HG02588 (cell line): ENCODE data around the gene GFER.

Source experiments
- ATAC-seq: cut with Tn5 transposase; IDR thresholded peaks from one replicate; pipeline ENCODE4 v1.9.1; 2021; ENCODE audit warnings: mild to moderate bottlenecking, moderate library complexity; ENCODE audit not compliant: unreplicated experiment

GFER gene

GRCh38 chr16:1974157-1975070 lies 9.6 kb upstream of the GFER start:
- ATAC-seq: no peak

DNA sequence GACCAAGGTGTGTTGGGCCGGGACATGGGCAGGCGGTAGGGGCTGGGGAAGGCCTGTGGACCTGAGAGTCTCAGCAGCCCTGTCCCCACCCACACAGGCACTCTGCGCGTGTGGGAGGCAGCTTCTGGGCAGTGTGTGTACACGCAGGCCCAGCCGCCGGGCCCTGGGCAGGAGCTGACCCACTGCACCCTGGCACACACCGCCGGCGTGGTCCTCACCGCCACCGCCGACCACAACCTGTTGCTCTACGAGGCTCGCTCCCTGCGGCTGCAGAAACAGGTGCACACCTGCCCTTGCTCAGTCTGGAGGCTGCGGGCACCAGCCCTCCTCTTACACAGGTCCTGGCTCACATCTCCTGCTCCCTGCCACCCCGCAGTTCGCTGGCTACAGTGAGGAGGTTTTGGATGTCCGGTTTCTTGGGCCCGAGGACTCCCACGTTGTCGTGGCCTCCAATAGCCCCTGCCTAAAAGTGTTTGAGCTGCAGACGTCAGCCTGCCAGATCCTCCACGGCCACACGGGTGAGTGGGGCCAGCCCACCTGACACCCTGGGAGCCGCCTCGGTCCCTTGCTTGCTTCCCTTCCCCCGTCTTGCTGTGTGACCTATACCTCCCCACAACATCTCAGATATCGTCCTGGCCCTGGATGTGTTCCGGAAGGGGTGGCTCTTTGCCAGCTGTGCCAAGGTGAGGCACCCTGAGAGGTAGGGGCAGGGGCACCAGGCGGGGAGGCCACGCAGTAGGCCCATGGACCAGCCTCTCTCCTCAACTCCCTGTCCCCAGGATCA lies 8.4 kb upstream of the GFER start:
- ATAC-seq: no peak

GRCh38 chr16:1976216-1976520 lies 7.8 kb upstream of the GFER start:
- no peak for ATAC-seq

- ATAC-seq: no peak
Observed at GRCh38 chr16:1976951-1977874, 6.8 kb upstream of the GFER start.

GRCh38 chr16:1977875-1978268 lies 6.1 kb upstream of the GFER start:
- ATAC-seq: no peak

DNA sequence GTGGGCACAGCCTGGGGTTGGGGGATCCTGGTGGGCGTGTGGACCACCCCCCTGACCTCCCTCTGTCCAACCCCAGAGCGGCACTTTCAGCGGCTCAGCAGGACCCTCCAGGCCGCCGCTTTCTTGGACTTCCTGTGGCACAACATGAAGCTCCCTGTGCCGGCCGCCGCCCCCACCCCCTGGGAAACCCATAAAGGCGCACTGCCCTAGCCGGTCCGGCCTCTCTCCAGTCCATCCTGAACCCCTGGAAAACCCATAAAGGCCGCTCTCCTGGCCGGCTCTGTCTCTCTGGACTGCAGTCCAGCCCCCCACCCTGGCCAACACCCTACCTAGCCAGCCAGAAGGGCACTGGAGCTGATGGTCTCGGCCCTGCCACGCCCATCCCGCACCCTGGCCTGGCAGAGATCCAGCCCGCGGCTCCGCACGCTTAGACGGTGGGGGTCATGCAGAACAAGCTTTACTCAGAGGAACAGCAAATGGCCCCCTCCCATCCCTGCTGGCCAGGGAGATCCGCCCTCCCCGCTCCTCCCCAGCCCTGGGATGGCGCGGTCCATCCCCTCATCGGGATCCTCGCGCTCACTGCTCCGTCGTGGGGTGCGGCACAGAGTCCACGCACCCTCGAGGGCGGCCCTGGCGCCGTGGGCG lies 5.4 kb upstream of the GFER start:
- ATAC-seq: no peak

DNA sequence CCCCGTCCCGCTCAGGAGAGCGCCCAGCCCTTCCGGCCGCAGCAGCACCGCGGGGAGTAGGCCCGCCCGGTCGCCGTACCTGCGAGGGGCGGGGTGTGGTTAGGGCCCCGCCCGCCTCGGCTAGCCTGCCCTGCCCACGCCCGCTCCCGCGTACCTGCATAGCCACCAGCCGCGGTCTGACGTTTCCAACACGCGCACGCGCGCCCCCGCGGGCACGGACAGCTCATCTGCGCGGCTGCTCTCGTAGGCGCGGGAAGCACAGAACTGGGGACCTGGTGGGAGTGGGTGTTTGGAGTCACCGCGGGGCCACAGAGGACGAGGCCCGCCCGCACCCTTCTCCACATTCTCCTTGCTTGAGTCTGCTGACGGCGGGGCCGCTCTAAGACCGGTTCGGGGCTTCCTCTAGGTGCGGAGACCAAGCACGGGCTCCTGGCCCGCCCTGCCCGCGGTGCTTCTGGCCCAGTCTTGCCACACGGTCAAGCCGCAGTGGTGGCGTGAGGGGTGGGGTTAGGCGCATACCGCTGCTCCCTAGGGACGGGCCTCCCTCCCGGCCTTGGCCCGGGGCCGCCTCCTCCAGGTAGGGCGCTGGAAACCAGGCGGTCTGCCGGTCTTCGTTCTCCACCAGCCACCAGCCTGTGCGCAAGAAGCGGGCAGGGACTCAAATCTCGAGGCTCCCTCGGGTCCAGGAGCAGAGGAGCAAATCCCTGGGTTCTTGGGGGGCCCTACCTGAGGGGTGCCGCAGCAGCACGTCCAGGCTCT lies 4.5 kb upstream of the GFER start:
- ATAC-seq: no peak

DNA sequence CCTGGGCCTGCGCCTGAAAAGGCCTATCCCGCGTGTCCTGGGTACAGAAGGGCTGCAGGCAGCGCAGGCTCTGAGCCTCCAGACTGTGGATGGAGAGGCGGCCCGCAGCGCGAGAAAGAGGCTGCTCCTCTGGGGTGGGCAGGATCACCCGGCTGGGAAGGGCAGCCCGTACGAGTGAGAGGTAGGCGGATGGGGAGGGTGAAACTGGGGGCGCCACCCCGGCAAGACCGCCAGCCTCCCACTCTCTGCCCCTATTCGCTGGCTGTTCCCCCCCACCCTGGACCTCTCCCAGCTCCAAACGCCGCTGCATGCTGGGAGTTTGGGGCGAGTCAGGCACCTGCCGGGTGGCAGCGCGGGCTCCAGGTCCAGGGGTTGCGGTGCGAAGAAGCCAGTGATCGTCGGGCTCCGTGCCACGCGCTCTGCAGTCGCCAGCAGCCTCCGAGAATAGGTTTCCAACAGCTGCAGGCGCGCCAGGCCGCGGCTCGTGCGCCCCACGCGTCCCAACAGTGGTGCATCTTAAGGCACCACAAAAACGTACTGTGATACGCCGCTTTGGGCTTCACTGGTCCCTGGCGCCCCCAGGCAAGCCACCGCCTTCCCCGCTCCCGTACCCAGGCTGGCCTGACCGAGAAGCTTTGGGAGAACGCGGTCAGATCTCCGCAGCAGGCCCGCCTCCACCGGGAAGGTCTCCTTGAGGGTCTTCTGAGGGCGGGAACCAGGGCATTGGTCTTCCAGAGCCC lies 3.8 kb upstream of the GFER start:
- ATAC-seq: no peak

DNA sequence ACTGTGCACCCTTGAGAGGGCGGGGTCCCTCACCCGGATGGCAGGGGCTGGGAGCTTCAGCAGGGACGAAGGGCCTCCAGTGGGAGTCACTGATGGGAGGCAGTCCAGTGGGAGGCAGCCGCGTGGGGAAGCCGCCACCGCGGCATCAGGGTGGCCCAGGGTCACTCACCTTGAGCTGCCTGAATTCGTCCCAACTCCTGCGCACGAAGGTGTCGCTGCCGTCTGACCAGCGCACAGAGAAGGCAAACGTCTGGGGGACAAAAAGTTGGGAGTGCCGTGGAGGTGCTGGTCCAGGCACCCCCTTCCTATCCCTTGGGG lies 3.3 kb upstream of the GFER start:
- no peak for ATAC-seq

DNA sequence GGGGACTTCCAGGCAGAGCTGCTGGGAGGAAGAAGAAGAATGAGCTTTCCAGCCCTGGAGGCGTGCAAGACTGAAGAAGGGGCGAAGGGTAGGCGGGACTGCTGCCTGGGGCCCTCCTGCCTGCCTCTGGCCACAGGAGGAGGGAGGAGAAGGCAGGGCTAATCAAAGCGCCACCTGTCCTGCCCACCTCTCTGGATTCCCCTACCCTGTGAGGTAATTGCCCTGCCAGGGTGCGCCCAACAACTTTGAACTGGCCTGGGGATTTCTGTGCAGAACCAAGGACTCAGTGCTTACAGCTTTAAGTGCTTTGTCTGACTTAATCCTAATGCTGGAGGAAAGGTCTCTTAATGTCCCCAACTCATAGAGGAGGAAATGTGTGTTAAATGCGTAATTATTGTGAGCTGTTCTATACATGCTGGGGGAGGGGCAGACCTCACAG lies 2.6 kb upstream of the GFER start, which contains the start of gene NOXO1:
TSS of gene NOXO1 (minus strand) at position 72 of the 439 bp plus-strand sequence. CDS start 290 bp downstream, outside the sequence.
- no peak for ATAC-seq

DNA sequence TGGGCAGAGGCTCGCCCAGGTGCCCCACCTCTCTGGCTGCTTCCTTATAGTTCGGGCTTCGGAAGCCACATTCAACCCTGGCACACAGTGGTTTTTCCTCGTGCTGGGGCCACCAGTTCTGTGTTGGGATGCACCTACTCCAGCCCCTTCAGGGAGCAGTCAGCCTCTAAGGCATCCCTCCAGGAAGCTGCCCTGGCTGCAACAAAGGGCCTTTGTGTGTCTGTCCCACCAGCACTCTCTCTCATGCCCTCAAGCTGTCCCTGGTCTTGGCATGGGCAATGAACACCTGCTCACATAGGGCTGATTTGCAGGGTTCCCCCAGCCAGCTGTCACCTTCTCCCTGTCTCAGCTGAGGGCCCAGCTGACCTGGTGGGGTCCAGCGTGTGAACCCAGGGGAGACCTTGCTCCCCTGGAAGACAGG lies 2.0 kb upstream of the GFER start:
- no peak for ATAC-seq

DNA sequence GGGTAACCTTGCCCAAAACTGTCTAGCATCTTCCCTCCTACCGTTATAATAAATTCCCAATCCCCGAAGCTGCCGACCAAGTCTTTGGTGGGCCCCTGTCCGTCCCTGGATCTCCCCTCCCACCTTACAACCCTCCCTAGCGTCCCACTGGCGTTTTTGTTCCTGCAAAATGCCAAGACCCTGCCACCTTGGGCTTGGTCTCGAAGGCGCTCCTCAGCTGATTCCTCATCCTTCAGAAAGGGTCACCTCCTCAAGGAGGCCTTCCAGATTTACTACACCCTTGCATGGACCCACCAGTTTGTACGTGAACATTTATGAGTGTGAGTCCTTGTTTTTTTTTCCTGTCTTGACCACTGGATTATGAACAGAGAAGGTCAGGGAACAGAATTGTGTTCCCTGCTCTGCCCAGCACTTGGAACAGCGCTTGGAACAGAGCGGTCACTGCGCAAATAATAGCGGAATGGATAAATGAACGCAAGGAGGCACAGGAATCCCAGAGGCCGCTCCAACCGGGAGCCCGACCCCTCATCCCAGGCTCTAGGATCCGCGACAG lies 926 bp upstream of the GFER start:
- no peak for ATAC-seq

DNA sequence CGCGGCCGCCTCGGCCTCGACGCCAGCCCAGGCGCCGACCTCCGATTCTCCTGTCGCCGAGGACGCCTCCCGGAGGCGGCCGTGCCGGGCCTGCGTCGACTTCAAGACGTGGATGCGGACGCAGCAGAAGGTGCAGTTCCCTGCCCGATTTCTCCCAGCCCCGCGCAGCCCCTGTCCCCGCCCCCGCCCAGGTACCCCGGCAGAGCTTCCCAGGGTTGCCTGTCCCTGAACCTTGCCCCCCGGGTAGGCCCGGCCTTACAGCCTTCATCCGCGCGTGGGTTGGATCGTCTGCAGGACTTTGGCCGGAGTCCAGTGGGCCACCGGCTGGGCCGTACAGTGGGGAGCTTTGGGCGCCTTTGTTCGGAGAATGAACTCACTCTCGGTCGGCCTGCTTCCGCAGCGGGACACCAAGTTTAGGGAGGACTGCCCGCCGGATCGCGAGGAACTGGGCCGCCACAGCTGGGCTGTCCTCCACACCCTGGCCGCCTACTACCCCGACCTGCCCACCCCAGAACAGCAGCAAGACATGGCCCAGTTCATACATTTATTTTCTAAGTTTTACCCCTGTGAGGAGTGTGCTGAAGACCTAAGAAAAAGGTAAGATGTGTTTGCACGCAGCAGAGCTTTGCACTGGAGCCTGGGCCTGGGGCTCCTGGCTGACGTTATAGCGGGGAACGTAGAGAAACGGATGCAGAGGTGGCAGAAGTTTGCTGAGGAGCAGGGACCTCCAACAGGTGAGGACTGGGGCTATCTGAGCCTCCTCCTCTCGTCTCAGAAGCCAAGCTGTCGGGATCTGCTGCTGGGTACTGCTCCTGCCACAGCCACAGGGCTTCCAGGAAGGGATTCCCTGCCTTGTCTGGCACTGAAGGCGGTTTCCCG lies 593 bp downstream of the GFER start:
- ATAC-seq: no peak

DNA sequence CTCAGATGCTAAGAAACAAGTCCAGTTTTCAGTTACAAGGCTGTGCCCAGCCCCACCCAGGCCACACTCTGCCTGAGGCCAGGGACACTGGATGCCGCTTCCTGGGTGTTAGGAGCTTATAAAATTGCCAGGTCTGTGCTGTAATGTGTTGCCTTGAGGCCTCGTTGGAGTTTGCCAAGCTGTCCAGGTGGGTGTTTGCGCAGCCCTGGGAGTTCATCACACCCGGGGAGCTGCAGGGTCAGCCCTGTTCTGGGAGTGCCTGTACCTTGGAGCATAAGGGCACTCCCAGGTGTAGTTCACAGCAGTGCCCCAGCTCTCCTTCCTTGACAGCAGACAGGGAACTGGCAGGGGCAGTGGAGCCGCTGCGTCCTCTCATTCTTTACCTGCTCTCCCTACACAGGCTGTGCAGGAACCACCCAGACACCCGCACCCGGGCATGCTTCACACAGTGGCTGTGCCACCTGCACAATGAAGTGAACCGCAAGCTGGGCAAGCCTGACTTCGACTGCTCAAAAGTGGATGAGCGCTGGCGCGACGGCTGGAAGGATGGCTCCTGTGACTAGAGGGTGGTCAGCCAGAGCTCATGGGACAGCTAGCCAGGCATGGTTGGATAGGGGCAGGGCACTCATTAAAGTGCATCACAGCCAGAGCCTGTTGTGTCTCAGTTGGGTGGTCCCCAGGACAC lies 1.6 kb downstream of the GFER start:
- ATAC-seq: no peak

DNA sequence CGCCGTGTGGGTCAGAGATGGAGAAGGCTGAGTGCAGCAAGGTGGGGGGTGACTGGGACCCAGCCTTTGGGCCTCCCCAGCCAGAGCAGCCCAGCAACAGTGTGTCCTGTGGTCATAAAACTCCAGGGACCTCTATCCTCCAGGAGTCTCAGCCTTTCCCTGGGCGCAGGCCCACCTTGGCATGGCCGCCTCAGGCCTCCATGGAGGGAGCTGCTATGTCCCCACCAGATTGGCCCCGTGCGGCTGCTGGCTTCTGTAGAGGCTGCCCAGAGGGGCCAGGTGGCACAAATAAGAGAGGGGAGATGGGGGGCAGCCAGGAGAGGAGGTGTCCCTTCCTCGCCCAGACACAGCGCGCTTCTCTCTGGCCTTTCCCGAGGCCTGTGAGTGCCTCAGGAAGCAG lies 3.2 kb downstream of the GFER start:
- no peak for ATAC-seq

- ATAC-seq: no peak
Observed at GRCh38 chr16:1989209-1990100, 5.5 kb downstream of the GFER start, which contains the start of gene SYNGR3. SYNGR3 (plus strand) TSS chr16:1989970; CDS start chr16:1990103, 133 bp downstream.

DNA sequence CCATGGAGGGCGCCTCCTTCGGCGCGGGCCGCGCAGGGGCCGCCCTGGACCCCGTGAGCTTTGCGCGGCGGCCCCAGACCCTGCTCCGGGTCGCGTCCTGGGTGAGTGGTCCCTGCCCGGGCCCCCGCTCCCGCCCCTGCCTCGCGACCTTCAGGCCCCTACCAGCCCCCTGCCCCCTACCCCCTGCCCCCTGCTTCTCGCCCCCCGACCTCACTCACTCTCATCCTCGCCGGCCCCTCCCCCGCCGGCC lies 6.0 kb downstream of the GFER start:
- no peak for ATAC-seq
